SK-N-SH (cell line): ENCODE results near the gene TBC1D17. TPM values are rescaled to one million over a fixed set of nuclear protein-coding genes. Genes with fewer than 3 reads are reported as not detected.

ENCODE experiments used
- CTCF ChIA-PET: fragments of 300-600, 350-600 bp; formaldehyde crosslinking; extraction: SDS; loops from one replicate; lab custom pipeline; 2021; lab: Yijun Ruan, JAX
- POLR2A ChIA-PET: fragments of 350-600 bp; sonication (Branson Sonifier 250); formaldehyde crosslinking; extraction: SDS; loops from one replicate; lab custom pipeline; 2020; ENCODE audit warnings: antibody characterized with exemption, inconsistent platforms; lab: Yijun Ruan, JAX
- DNase-seq: peaks from one replicate; pipeline ENCODE4 v3.0.0; 2012
- H2AFZ ChIP-seq: fragments of 200-600 bp; sonication (generic); 2 replicates; pipeline ENCODE4 v1.8.1; 2016; ENCODE audit warnings: antibody characterized with exemption, mild to moderate bottlenecking, low read depth
- H3F3A ChIP-seq: fragments of 200-600 bp; sonication (generic); replicated peaks from 2 replicates; pipeline ENCODE3; 2016; ENCODE audit warnings: antibody characterized with exemption, mild to moderate bottlenecking; ENCODE audit not compliant: insufficient read depth
- H3K27ac ChIP-seq, 2 experiments: fragments of 200-500 bp in 1 of 2; fragments of 200-600 bp in 1 of 2; sonication (Bioruptor generic) in 1 of 2; sonication (generic), shearing (Covaris generic) in 1 of 2; 2 replicates each; pipeline versions ENCODE4 v1.5.1 to v1.6.1; 2014 to 2016; ENCODE audit warnings: low read depth in 2 of 2, inconsistent platforms in 1 of 2, low read length in 1 of 2, mild to moderate bottlenecking in 1 of 2, mixed read lengths in 1 of 2
- H3K27me3 ChIP-seq: fragments of 200-600 bp; sonication (generic), shearing (Covaris generic); 2 replicates; pipeline ENCODE4 v1.6.1; 2016; ENCODE audit warnings: mixed run types; ENCODE audit not compliant: insufficient read depth
- H3K36me3 ChIP-seq, 2 experiments: fragments of 200-500 bp in 1 of 2; fragments of 200-600 bp in 1 of 2; sonication (Bioruptor generic) in 1 of 2; sonication (generic) in 1 of 2; replicated peaks in 1 of 2; 2 replicates each; pipeline versions ENCODE3 to v1.5.1; 2014 to 2016; ENCODE audit warnings: low read length in 1 of 2, mild to moderate bottlenecking in 1 of 2; ENCODE audit not compliant: insufficient read depth in 2 of 2, control insufficient read depth in 1 of 2
- H3K4me1 ChIP-seq, 2 experiments: fragments of 200-500 bp in 1 of 2; fragments of 200-600 bp in 1 of 2; sonication (Bioruptor generic) in 1 of 2; sonication (generic), shearing (Covaris generic) in 1 of 2; 2 replicates each; pipeline versions ENCODE4 v1.5.1 to v1.6.1; 2014 to 2016; ENCODE audit warnings: low read depth in 1 of 2, low read length in 1 of 2, mixed run types in 1 of 2; ENCODE audit not compliant: insufficient read depth in 2 of 2, control insufficient read depth in 1 of 2
- H3K4me2 ChIP-seq: fragments of 200-600 bp; sonication (generic), shearing (Covaris generic); 2 replicates; pipeline ENCODE4 v1.6.1; 2017; ENCODE audit warnings: mixed run types
- H3K4me3 ChIP-seq, 2 experiments: fragments of 200-500 bp in 1 of 2; fragments of 200-600 bp in 1 of 2; sonication (Bioruptor generic) in 1 of 2; sonication (generic), shearing (Covaris generic) in 1 of 2; 2 replicates each; pipeline versions ENCODE4 v1.5.1 to v1.8.1; 2014 to 2016; ENCODE audit warnings: low read depth in 2 of 2, inconsistent platforms in 1 of 2, low read length in 1 of 2, mild to moderate bottlenecking in 1 of 2, mixed read lengths in 1 of 2, moderate library complexity in 1 of 2
- H3K79me2 ChIP-seq: fragments of 200-600 bp; sonication (generic); 2 replicates; pipeline ENCODE4 v1.8.1; 2017; ENCODE audit warnings: mild to moderate bottlenecking; ENCODE audit not compliant: insufficient read depth
- H3K9ac ChIP-seq: fragments of 200-600 bp; sonication (generic); 2 replicates; pipeline ENCODE4 v1.6.1; 2017; ENCODE audit warnings: mixed run types
- H3K9me2 ChIP-seq: fragments of 200-600 bp; sonication (generic); 2 replicates; pipeline ENCODE4 v1.6.1; 2017; ENCODE audit warnings: mixed run types
- H3K9me3 ChIP-seq: fragments of 200-600 bp; sonication (generic); 2 replicates; pipeline ENCODE4 v1.6.1; 2017; ENCODE audit warnings: mixed run types, mild to moderate bottlenecking, moderate library complexity
- H4K20me1 ChIP-seq: fragments of 200-600 bp; sonication (generic); 2 replicates; pipeline ENCODE4 v1.6.1; 2017; ENCODE audit warnings: mild to moderate bottlenecking, mixed run types; ENCODE audit not compliant: insufficient read depth
- FOSL2 ChIP-seq: IDR thresholded peaks from 2 replicates; pipeline ENCODE4 v1.4.0; 2012; ENCODE audit warnings: low read depth, mild to moderate bottlenecking, moderate library complexity, borderline replicate concordance
- FOXJ3 ChIP-seq: sonication (generic); formaldehyde crosslinking; IDR thresholded peaks from 2 replicates; pipeline ENCODE4 v1.5.1; 2020; ENCODE audit warnings: mild to moderate bottlenecking, missing genetic modification reagents
- FOXM1 ChIP-seq: IDR thresholded peaks from 2 replicates; pipeline ENCODE4 v1.4.0; 2012; ENCODE audit warnings: low read depth, mild to moderate bottlenecking
- GABPA ChIP-seq: IDR thresholded peaks from 2 replicates; pipeline ENCODE4 v1.4.0; 2012; ENCODE audit warnings: low read depth, mild to moderate bottlenecking
- JUND ChIP-seq: IDR thresholded peaks from 2 replicates; pipeline ENCODE4 v1.4.0; 2012
- MEF2A ChIP-seq: IDR thresholded peaks from 2 replicates; pipeline ENCODE4 v1.4.0; 2012; ENCODE audit warnings: low read depth, borderline replicate concordance
- MXI1 ChIP-seq: IDR thresholded peaks from 2 replicates; pipeline ENCODE4 v1.6.1; 2012; ENCODE audit warnings: mild to moderate bottlenecking, low read depth, low read length, improper control_type of control experiment
- NFIC ChIP-seq: IDR thresholded peaks from 2 replicates; pipeline ENCODE4 v1.4.0; 2012; ENCODE audit warnings: borderline replicate concordance
- NRF1 ChIP-seq: IDR thresholded peaks from 2 replicates; pipeline ENCODE4 v1.6.1; 2012; ENCODE audit warnings: low read depth, mild to moderate bottlenecking, low read length
- POLR2AphosphoS5 ChIP-seq: IDR thresholded peaks from 2 replicates; pipeline ENCODE4 v1.6.1; 2012; ENCODE audit warnings: low read depth, low read length
- RCOR1 ChIP-seq: fragments of 150-350 bp; IDR thresholded peaks from 2 replicates; pipeline ENCODE4 v1.6.1; 2017; ENCODE audit warnings: antibody characterized with exemption, low read length
- RFX5 ChIP-seq: IDR thresholded peaks from 2 replicates; pipeline ENCODE4 v1.6.1; 2012; ENCODE audit warnings: mild to moderate bottlenecking, improper control_type of control experiment, low read length
- SIN3A ChIP-seq: IDR thresholded peaks from 2 replicates; pipeline ENCODE4 v1.6.1; 2012; ENCODE audit warnings: low read depth, mild to moderate bottlenecking, low read length, moderate library complexity, borderline replicate concordance
- YY1 ChIP-seq: IDR thresholded peaks from 2 replicates; pipeline ENCODE4 v1.4.0; 2012; ENCODE audit warnings: low read depth, mild to moderate bottlenecking
- WGBS: methylation state at CpG from one replicate; pipeline ENCODE4 v1.1.6; 2017; ENCODE audit warnings: low lambda C conversion rate; 5-methylcytosine and 5-hydroxymethylcytosine counted together
- polyA plus RNA-seq, 3 experiments: library from polyadenylated mRNA; depleted of rRNA; stranded (reverse); fragments of >200 nt; gene quantifications; 2 replicates each; pipeline ENCODE4 v1.2.3, GENCODE V29; 2012
- TF ChIP-seq, protein P1 (sequence below): IDR thresholded peaks from 2 replicates; pipeline ENCODE4; 2012
- TF ChIP-seq, protein P2 (sequence below): IDR thresholded peaks from 2 replicates; pipeline ENCODE4 v1.4.0; 2012; ENCODE audit warnings: low read depth, borderline replicate concordance
- TF ChIP-seq, protein P3 (sequence below): fragments of 150-350 bp; IDR thresholded peaks from 2 replicates; pipeline ENCODE4 v1.6.1; 2017; ENCODE audit warnings: antibody characterized with exemption, low read length, low read depth, borderline replicate concordance
- TF ChIP-seq, protein P4 (sequence below): IDR thresholded peaks from 2 replicates; pipeline ENCODE4 v1.6.1; 2012; ENCODE audit warnings: mild to moderate bottlenecking, low read depth, low read length, moderate library complexity

Gene TBC1D17
- polyA plus RNA-seq, 1 of the 3 experiments (the other 2 are of a cell fraction) = 28.3 TPM

DNA sequence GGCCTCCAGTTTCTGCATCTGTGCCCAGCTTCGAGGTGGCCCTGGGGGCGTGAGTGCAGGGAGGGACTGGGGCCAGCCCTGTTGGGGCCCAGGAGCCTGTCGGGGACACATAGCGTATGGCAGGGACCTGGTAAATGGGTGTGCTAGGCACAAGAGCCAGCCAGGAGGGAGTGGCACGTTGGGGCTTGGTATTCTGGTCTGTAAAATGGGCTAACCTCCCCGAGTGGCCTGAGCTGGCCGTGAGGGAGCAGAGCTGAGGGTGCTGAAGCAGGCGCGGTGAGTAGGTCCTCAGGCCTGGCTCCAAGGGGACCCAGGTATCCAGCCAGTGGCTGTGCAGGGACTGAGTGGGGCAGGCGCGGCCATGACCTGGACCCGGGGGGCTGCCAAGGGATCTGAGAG lies 22.2 kb upstream of the TBC1D17 start:
- H3K36me3 ChIP-seq = peaks cover 9 to 36% of the 10 kb centered on the region in 2 experiments
- CTCF ChIA-PET = interaction anchor here (4.2 kb wide), 1 partner anchor 9 kb away, joined by 20 read pairs; no protein-coding TSS in a partner anchor

DNA sequence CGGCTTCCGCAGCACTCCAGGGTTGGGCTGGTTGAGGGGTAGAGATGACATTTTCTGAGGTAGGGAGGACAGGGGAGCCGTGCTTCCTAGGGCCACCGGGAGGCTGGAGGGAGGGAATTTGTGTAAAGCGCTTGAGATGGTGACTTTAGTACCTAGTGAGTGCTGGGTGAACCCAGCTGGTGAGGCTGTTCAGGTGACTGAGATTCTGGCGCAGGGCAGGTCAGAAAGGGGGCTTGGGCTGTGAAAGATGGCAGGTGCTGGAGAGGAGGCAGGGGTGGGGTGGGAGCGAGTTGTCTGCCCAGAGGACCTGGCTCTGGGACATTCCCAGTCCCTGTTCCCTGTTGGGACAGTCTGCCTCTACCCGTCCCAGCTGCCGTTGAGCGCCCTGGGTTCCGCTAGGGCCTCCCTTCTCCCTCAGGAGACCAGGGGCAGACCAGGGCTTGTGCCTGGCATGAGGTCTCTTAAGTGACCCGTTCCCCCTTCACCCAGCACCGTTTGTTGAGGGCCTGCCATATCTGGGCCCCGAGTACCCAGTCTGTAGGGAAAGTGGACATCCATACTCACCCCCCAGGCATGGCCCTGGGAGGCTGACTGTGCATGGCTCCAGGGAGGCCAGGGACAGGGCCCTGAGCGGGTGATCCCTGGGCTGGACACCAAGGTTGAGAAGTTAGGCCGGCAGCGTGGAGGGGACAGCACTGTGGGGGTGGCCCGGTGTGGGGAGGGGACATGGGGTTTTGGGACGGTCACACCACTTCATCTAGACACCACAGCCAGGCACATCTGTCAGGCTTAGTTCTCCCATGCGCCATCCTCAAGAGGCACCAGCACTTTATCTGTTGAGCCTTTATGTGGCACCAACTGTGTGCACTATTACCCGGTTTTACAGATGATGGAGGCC lies 21.6 kb upstream of the TBC1D17 start:
- H3K9ac ChIP-seq = no peak overlapping the region
- no peaks in the 10 kb centered on the region for H3K9me3 ChIP-seq
- peaks cover 62% of the 10 kb centered on the region for H3F3A ChIP-seq
- H3K4me2 ChIP-seq = no peak overlapping the region
- H2AFZ ChIP-seq = no peak overlapping the region
- 88% methylated on average over 12 of the region's 21 CpGs for WGBS
- peaks cover 38% of the 10 kb centered on the region for H3K79me2 ChIP-seq
- H3K4me3 ChIP-seq = no peak overlapping the region
- H3K4me1 ChIP-seq = peaks cover 13 to 23% of the 10 kb centered on the region in 2 experiments; a peak in 3 of 4 replicates
- H3K36me3 ChIP-seq = peaks cover 14 to 42% of the 10 kb centered on the region in 2 experiments
- no peaks in the 10 kb centered on the region for H3K9me2 ChIP-seq
- ChIA-PET POLR2A (no interaction called here), CTCF (interaction anchor here (4.2 kb wide), 1 partner anchor 8 kb away, joined by 20 read pairs; no protein-coding TSS in a partner anchor)
- peak; percentile 39 for DNase-seq
- H4K20me1 ChIP-seq = peaks cover 71% of the 10 kb centered on the region
- H3K27me3 ChIP-seq = no peaks in the 10 kb centered on the region
- no peak overlapping the region; a peak in 1 of 4 replicates for H3K27ac ChIP-seq
- TF ChIP-seq FOXJ3 (CRISPR knock-in tag) (no peak), POLR2AphosphoS5 (peak; percentile 34; the same call in 1 of the 2 replicates), JUND (no peak), RFX5 (no peak), NFIC (no peak), SIN3A (peak; percentile 80; the same call in 1 of the 2 replicates), NRF1 (no peak), GABPA (no peak), MXI1 (no peak), RCOR1 (no peak), YY1 (no peak), FOXM1 (no peak)
- TF ChIP-seq, protein P1, sequence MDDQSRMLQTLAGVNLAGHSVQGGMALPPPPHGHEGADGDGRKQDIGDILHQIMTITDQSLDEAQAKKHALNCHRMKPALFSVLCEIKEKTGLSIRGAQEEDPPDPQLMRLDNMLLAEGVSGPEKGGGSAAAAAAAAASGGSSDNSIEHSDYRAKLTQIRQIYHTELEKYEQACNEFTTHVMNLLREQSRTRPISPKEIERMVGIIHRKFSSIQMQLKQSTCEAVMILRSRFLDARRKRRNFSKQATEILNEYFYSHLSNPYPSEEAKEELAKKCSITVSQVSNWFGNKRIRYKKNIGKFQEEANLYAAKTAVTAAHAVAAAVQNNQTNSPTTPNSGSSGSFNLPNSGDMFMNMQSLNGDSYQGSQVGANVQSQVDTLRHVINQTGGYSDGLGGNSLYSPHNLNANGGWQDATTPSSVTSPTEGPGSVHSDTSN = peak; percentile 41; the same call in 1 of the 2 replicates
- TF ChIP-seq, protein P2, sequence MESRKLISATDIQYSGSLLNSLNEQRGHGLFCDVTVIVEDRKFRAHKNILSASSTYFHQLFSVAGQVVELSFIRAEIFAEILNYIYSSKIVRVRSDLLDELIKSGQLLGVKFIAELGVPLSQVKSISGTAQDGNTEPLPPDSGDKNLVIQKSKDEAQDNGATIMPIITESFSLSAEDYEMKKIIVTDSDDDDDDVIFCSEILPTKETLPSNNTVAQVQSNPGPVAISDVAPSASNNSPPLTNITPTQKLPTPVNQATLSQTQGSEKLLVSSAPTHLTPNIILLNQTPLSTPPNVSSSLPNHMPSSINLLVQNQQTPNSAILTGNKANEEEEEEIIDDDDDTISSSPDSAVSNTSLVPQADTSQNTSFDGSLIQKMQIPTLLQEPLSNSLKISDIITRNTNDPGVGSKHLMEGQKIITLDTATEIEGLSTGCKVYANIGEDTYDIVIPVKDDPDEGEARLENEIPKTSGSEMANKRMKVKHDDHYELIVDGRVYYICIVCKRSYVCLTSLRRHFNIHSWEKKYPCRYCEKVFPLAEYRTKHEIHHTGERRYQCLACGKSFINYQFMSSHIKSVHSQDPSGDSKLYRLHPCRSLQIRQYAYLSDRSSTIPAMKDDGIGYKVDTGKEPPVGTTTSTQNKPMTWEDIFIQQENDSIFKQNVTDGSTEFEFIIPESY = peak; percentile 55; the same call in 1 of the 2 replicates
- TF ChIP-seq, protein P3, sequence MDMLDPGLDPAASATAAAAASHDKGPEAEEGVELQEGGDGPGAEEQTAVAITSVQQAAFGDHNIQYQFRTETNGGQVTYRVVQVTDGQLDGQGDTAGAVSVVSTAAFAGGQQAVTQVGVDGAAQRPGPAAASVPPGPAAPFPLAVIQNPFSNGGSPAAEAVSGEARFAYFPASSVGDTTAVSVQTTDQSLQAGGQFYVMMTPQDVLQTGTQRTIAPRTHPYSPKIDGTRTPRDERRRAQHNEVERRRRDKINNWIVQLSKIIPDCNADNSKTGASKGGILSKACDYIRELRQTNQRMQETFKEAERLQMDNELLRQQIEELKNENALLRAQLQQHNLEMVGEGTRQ = no peak
- TF ChIP-seq, protein P4, sequence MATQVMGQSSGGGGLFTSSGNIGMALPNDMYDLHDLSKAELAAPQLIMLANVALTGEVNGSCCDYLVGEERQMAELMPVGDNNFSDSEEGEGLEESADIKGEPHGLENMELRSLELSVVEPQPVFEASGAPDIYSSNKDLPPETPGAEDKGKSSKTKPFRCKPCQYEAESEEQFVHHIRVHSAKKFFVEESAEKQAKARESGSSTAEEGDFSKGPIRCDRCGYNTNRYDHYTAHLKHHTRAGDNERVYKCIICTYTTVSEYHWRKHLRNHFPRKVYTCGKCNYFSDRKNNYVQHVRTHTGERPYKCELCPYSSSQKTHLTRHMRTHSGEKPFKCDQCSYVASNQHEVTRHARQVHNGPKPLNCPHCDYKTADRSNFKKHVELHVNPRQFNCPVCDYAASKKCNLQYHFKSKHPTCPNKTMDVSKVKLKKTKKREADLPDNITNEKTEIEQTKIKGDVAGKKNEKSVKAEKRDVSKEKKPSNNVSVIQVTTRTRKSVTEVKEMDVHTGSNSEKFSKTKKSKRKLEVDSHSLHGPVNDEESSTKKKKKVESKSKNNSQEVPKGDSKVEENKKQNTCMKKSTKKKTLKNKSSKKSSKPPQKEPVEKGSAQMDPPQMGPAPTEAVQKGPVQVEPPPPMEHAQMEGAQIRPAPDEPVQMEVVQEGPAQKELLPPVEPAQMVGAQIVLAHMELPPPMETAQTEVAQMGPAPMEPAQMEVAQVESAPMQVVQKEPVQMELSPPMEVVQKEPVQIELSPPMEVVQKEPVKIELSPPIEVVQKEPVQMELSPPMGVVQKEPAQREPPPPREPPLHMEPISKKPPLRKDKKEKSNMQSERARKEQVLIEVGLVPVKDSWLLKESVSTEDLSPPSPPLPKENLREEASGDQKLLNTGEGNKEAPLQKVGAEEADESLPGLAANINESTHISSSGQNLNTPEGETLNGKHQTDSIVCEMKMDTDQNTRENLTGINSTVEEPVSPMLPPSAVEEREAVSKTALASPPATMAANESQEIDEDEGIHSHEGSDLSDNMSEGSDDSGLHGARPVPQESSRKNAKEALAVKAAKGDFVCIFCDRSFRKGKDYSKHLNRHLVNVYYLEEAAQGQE = no peak

More for the DNA sequence above, 22.2 kb upstream of the TBC1D17 start:
- Histone ChIP-seq H3K27ac (no peak overlapping the region; a peak in 1 of 4 replicates), H4K20me1 (peaks cover 71% of the 10 kb centered on the region), H3K27me3 (no peaks in the 10 kb centered on the region), H3K4me3 (no peak overlapping the region), H3K4me2 (no peak overlapping the region), H3K79me2 (peaks cover 38% of the 10 kb centered on the region), H3K9me2 (no peaks in the 10 kb centered on the region), H3K9me3 (no peaks in the 10 kb centered on the region), H3K9ac (no peak overlapping the region), H2AFZ (no peak overlapping the region), H3F3A (peaks cover 61% of the 10 kb centered on the region), H3K4me1 (peaks cover 13 to 24% of the 10 kb centered on the region in 2 experiments; a peak in 3 of 4 replicates)
- POLR2A ChIA-PET = interaction anchor here (1.3 kb wide), 1 partner anchor 10 kb away, joined by 3 read pairs; no protein-coding TSS in a partner anchor
- TF ChIP-seq SIN3A (0 out of 2 replicates have a peak, but pooled peaks have one; percentile 6), RCOR1 (no peak), JUND (peak; percentile 8; the same call in 1 of the 2 replicates), FOSL2 (no peak), MEF2A (no peak)
- DNase-seq = no peak
- 85% methylated on average over 4 of the region's 12 CpGs for WGBS
